ENCODE data around the gene KCNQ5.

KCNQ5 gene

GRCh38 chr6:72987301-72987700 is 365.4 kb downstream of the KCNQ5 start:
- Mint-ChIP-seq H3K4me1 (peaks cover 3% of the 10 kb centered on the region), H3K36me3 (peaks cover 23% of the 10 kb centered on the region), H3K27ac (no peak overlapping the region), H3K9me3 (peaks cover 23% of the 10 kb centered on the region), H3K4me3 (no peak overlapping the region), H3K27me3 (no peaks in the 10 kb centered on the region)

GRCh38 chr6:72999995-73000394 is 378.1 kb downstream of the KCNQ5 start:
- Mint-ChIP-seq H3K4me3 (no peak overlapping the region), H3K4me1 (no peaks in the 10 kb centered on the region), H3K27ac (no peak overlapping the region), H3K9me3 (no peaks in the 10 kb centered on the region), H3K36me3 (peaks cover 6% of the 10 kb centered on the region), H3K27me3 (no peaks in the 10 kb centered on the region)

DNA sequence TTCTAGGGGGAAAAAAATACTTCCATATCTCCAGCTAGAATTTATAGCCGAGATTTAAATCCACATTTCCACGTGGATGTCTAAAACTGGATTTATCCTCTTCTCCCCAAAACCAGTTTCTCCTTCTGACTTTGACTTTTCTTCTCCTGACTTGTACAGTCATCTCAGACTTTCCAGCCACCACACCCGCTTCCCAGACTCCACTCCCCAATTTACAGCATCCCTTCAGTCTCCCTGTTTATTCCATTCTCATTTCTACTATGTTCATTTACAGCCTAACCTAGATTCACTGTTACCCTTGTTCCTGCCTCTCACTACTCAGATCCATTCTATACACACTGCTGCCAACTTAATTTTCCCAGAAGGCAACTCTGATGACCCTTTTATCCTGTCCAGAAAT is 378.6 kb downstream of the KCNQ5 start:
- H3K9me3 Mint-ChIP-seq = no peaks in the 10 kb centered on the region
- H3K36me3 Mint-ChIP-seq = peaks cover 6% of the 10 kb centered on the region
- H3K27ac Mint-ChIP-seq = no peak overlapping the region
- no peaks in the 10 kb centered on the region for H3K4me1 Mint-ChIP-seq
- no peak overlapping the region for H3K4me3 Mint-ChIP-seq
- H3K27me3 Mint-ChIP-seq = no peaks in the 10 kb centered on the region

- Mint-ChIP-seq H3K27me3 (no peaks in the 10 kb centered on the region), H3K4me1 (no peaks in the 10 kb centered on the region), H3K9me3 (peaks cover 6% of the 10 kb centered on the region), H3K27ac (no peak overlapping the region), H3K36me3 (peaks cover 19% of the 10 kb centered on the region), H3K4me3 (no peak overlapping the region)
Observed at GRCh38 chr6:73002588-73002987, 380.7 kb downstream of the KCNQ5 start.

- Mint-ChIP-seq H3K4me3 (no peak overlapping the region), H3K4me1 (no peaks in the 10 kb centered on the region)
Observed at GRCh38 chr6:73003302-73003701, 381.4 kb downstream of the KCNQ5 start.

DNA sequence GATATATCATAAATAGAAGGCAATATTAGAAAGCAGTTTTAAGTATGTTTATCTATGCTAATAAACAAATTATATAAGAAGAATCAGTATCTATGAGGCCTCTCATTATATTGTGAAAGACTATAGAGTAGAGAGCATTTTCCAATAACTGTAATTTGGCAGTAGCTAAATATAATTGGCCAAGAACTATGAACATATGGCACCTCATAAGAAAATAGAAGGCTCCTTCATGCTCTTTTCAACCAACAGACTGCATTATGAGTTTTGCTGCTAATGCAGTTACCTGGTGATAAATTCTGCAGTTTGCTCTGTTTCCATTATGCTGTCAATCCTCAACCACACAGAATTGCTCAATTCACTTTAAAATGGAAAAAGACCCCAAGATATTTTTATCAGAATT is 382.4 kb downstream of the KCNQ5 start:
- Mint-ChIP-seq H3K9me3 (peaks cover 14% of the 10 kb centered on the region), H3K27ac (no peak overlapping the region), H3K4me3 (no peak overlapping the region), H3K4me1 (no peaks in the 10 kb centered on the region), H3K27me3 (no peaks in the 10 kb centered on the region), H3K36me3 (peaks cover 27% of the 10 kb centered on the region)

More at GRCh38 chr6:73003302-73003701, 381.4 kb downstream of the KCNQ5 start:
- H3K36me3 Mint-ChIP-seq = peaks cover 25% of the 10 kb centered on the region
- H3K27me3 Mint-ChIP-seq = no peaks in the 10 kb centered on the region
- peaks cover 12% of the 10 kb centered on the region for H3K9me3 Mint-ChIP-seq
- no peak overlapping the region for H3K27ac Mint-ChIP-seq

DNA sequence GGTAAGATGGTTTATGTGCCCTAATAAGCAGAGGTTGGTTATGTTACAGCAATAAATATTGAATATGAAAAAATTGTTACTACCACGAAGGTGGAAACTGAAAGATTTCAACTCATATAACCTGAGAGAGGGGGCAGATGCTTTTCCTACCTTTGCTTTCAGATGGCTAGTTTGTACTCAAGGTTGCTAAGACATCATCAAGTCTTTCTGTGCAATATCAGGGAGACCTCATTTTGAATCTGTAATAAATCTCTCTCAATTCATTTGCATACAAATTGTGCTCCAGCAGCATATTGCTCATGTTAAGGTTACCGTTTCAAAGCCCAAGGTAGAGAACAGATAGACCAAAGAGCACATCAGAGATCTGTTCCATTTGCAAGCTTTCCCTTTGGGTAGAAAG is 383.0 kb downstream of the KCNQ5 start:
- H3K27me3 Mint-ChIP-seq = no peaks in the 10 kb centered on the region
- no peak overlapping the region for H3K4me3 Mint-ChIP-seq

DNA sequence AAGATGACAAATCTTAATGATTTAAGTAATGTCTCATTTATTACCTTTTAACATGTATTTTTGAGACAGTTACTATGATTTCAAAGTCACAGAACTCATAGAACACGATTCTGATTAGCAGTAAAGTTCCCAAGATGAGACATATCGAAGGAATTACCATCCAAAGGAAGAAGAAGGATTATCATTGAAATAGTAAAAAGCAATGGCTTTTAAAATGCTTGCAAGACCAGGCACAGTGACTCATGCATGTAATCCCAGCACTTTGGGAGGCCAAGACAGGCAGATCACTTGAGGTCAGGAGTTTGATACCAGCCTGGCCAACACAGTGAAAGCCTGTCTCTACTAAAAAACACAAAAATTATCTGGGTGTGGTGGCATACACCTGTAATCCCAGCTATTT is 384.3 kb downstream of the KCNQ5 start:
- H3K36me3 Mint-ChIP-seq = peaks cover 27% of the 10 kb centered on the region
- H3K27me3 Mint-ChIP-seq = no peaks in the 10 kb centered on the region
- peaks cover 14% of the 10 kb centered on the region for H3K9me3 Mint-ChIP-seq
- H3K27ac Mint-ChIP-seq = no peak overlapping the region
- no peaks in the 10 kb centered on the region for H3K4me1 Mint-ChIP-seq
- no peak overlapping the region for H3K4me3 Mint-ChIP-seq

More for the DNA sequence above, 383.0 kb downstream of the KCNQ5 start:
- H3K36me3 Mint-ChIP-seq = peaks cover 26% of the 10 kb centered on the region
- H3K9me3 Mint-ChIP-seq = peaks cover 14% of the 10 kb centered on the region
- H3K4me1 Mint-ChIP-seq = no peaks in the 10 kb centered on the region
- H3K27ac Mint-ChIP-seq = no peak overlapping the region

DNA sequence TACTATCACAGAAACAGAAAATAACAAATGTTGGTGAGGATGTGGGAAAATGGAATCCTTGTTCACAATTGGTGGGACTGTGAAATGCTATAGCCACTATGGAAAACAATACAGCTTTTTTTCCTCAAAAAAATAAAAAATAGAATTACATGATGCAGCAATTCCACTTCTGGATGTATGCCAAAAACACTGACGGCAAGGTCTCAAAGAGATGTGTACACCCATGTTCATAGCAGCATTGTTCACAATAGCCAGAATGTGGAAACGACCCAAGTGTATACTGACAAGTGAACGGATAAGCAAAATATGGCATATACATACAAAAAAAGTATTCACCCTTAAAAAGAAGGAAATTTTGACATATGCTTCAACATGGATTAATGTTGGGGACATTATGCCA is 390.1 kb downstream of the KCNQ5 start:
- Mint-ChIP-seq H3K4me3 (no peak overlapping the region), H3K27ac (no peak overlapping the region), H3K9me3 (peaks cover 12% of the 10 kb centered on the region), H3K4me1 (no peaks in the 10 kb centered on the region), H3K27me3 (no peaks in the 10 kb centered on the region), H3K36me3 (peaks cover 19% of the 10 kb centered on the region)

GRCh38 chr6:73017476-73017875 is 395.6 kb downstream of the KCNQ5 start:
- no peak overlapping the region for H3K4me3 Mint-ChIP-seq
- no peaks in the 10 kb centered on the region for H3K9me3 Mint-ChIP-seq
- H3K27ac Mint-ChIP-seq = no peak overlapping the region
- H3K4me1 Mint-ChIP-seq = no peaks in the 10 kb centered on the region
- H3K27me3 Mint-ChIP-seq = no peaks in the 10 kb centered on the region
- H3K36me3 Mint-ChIP-seq = peaks cover 3% of the 10 kb centered on the region

DNA sequence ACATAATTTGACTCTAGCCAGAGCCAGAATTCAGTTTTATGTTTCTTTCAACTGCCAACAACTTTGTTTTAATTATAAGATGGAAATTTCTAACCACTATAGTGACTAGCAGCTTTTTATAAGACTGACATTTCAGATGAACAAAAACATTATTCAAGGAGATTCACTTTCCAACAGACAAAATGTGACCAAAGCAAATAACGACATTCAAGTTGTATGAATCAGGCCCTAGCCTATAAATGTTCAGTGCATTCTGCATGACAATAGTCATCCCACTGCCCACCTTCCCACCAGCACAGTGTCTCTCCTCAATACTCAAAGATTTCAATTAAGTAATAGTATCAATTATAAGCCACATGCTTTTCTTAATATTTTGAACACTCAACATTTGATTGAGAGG is 402.7 kb downstream of the KCNQ5 start:
- H3K27ac Mint-ChIP-seq = no peak overlapping the region
- no peak overlapping the region for H3K4me3 Mint-ChIP-seq
- H3K36me3 Mint-ChIP-seq = peaks cover 5% of the 10 kb centered on the region
- peaks cover 8% of the 10 kb centered on the region for H3K4me1 Mint-ChIP-seq
- H3K27me3 Mint-ChIP-seq = no peaks in the 10 kb centered on the region
- no peaks in the 10 kb centered on the region for H3K9me3 Mint-ChIP-seq

- Mint-ChIP-seq H3K27me3 (no peaks in the 10 kb centered on the region), H3K9me3 (no peaks in the 10 kb centered on the region), H3K27ac (no peak overlapping the region), H3K4me3 (no peak overlapping the region), H3K4me1 (peaks cover 8% of the 10 kb centered on the region), H3K36me3 (peaks cover 5% of the 10 kb centered on the region)
Observed at GRCh38 chr6:73027691-73028090, 405.8 kb downstream of the KCNQ5 start.

- Mint-ChIP-seq H3K4me1 (peaks cover 8% of the 10 kb centered on the region), H3K27me3 (no peaks in the 10 kb centered on the region)
Observed at GRCh38 chr6:73028124-73028766, 406.4 kb downstream of the KCNQ5 start.

DNA sequence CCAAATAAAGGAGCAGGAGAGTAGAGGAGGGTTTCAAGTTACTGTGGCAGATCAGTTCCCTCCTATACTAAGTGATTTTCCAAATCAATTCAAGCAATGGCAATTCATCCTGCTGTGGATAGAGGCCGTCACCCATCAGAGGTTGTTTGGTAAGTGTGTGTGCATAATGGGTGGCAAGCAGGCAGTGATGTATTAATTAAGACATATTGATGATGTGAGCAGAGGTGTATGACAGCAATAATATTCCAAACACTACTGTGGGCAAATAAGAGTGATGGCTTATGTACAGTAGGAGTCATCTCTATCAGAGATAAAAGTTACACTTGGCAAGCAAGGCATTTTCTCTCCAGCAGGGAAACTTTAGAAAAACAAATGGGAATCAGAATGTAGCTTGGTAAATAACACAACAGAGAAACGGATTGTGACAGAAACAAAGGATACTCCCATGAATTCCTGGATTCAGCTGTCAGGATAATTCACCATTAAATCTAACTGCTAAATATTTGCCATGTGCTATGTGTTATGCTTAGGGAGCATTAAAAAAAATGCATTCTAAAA is 407.1 kb downstream of the KCNQ5 start:
- Mint-ChIP-seq H3K4me3 (no peak overlapping the region), H3K9me3 (no peaks in the 10 kb centered on the region), H3K27ac (no peak overlapping the region), H3K27me3 (no peaks in the 10 kb centered on the region), H3K36me3 (peaks cover 7% of the 10 kb centered on the region), H3K4me1 (peaks cover 8% of the 10 kb centered on the region)

More at GRCh38 chr6:73028124-73028766, 406.4 kb downstream of the KCNQ5 start:
- peaks cover 5% of the 10 kb centered on the region for H3K36me3 Mint-ChIP-seq
- H3K4me3 Mint-ChIP-seq = no peak overlapping the region
- no peaks in the 10 kb centered on the region for H3K9me3 Mint-ChIP-seq
- no peak overlapping the region for H3K27ac Mint-ChIP-seq

DNA sequence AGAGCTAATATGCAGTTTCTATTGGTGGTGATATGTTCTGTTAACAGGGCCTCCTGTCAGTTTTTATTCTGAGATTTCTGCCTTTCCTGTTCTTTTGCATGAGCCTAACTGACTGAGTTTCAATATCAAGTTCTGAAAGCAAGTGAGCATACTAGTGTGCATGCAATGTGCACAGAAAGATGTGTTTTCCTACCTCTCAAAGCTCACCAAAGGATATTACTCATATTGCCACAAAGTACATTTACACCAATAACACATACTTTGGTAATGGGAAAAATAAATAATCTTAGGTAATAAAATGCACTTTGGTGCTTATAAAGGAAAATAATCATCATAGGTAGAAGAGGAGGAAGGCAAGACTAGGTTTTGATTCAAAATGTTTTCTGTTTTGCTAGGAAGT is 408.4 kb downstream of the KCNQ5 start:
- Mint-ChIP-seq H3K9me3 (no peaks in the 10 kb centered on the region), H3K4me1 (peaks cover 8% of the 10 kb centered on the region), H3K27ac (no peak overlapping the region), H3K36me3 (peaks cover 5% of the 10 kb centered on the region), H3K4me3 (no peak overlapping the region), H3K27me3 (no peaks in the 10 kb centered on the region)

GRCh38 chr6:73030791-73031782 is 409.2 kb downstream of the KCNQ5 start:
- Mint-ChIP-seq H3K36me3 (peaks cover 5% of the 10 kb centered on the region), H3K27ac (no peak overlapping the region), H3K4me3 (no peak overlapping the region), H3K9me3 (no peaks in the 10 kb centered on the region), H3K27me3 (no peaks in the 10 kb centered on the region), H3K4me1 (peaks cover 8% of the 10 kb centered on the region)
